HG03575 (cell line): Measurements from ENCODE around the gene SLC18A2.

ENCODE experiments used
- ATAC-seq: cut with Tn5 transposase; IDR thresholded peaks from one replicate; pipeline ENCODE4 v1.9.1; 2021; ENCODE audit not compliant: unreplicated experiment, insufficient number of reproducible peaks, low FRiP score; ENCODE audit errors: extremely low read depth

The SLC18A2 gene

DNA sequence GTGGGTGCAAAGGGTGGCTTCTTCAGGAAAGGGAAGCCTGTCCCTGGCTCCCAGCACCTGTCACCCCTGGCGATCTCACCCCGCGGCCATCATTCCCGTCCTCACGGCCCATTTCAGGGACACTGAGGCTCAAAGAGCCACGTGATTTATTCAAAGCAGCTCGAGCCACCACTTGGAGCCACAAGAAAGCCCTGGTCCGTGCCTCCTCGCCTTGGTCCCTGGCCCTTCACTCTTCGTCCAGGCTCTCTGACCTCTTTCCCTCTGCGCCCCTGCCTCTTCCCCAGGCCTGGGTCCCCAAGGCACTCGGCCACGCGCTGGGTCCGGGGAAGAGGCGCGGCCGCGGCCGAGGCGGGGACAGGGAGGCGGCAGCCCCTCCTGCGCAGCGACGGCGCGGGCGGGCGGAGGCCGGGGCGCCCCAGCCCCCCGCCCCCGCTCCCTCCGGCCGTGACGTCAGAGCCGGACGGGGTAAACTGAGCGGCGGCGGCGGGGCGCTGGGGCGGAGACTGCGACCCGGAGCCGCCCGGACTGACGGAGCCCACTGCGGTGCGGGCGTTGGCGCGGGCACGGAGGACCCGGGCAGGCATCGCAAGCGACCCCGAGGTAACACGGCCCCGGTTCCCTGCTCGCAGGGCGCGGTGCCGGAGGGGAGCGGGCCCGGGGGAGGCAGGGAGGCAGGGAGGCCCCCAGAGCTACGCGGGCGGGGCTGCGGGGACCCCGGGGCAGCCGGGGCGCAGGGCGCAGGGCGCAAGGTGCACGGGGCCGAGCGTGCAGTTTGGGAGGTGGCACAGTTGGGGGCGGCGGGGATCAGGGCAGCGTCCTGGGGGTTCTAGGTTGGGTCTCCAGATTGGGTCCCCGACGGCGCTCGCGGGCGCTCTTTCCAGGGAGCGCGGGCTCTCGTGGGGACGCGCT is at the start of gene SLC18A2:
Gene SLC18A2, plus strand, starts transcription at position 494 of the 909 bp plus-strand sequence. CDS start 580 bp downstream, outside the sequence.
- ATAC-seq = no peak

DNA sequence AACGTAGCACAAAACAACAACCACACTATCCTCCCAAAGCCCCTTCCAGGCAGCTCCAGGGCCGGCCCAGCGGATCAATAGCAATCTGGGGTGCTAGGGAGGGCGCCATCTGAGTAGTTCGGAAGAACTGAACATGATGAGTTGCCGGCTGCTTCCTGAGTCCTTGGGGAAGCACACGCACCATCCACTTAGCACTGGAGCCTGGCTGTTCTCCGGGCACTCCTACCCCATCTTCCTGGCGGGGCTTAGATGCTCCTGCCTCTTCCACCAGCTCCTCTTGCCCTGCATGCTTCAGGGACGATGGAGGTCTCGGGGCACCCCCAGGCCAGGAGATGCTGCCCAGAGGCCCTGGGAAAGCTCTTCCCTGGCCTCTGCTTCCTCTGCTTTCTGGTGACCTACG is 43.7 kb upstream of the SLC18A2 start, which contains the start of gene KCNK18:
Gene KCNK18, plus strand, starts transcription at position 301 of the 400 bp plus-strand sequence. Its CDS starts 0 bp downstream, at position 301.
- ATAC-seq = no peak

DNA sequence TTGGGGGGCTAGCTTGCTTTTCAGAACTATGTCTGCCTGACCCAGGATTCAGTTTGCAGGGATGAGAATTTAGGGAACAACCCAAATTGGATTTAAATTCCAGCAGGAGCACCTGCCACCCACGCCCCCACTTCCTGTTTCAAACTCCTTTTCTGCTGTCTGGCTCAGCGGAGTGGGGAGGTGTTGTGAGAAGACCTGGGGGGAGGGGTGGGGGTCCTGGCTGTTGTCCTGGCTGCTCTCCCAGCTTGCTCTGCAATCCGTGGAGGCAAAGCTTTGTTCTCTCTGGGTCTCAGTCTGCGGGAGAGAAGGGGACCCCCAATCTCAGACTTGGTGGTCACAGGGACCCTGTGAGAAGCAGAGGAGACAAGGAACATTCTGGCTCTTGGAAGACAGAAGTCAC is 42.8 kb upstream of the SLC18A2 start:
- ATAC-seq = no peak

DNA sequence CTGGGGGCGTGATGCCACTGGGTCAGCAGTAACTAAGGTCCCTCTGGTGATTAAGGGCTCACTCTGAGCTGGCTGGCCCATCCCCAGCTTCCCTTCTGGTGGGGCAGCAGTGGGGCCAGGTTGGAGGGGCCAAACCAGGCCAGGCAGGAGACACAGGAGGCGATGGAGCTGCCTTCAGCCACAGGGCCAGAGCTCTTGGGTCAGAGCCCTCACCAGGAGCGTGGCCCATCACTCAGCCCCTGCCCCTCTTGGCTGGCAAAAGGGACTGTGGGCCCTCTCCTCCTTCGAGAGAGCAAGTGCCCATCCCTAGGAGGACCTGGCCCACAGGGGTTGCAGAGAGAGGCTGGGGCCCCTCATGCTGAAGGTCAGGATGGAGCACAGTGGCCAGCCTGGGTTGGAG is 39.1 kb upstream of the SLC18A2 start:
- no peak for ATAC-seq

DNA sequence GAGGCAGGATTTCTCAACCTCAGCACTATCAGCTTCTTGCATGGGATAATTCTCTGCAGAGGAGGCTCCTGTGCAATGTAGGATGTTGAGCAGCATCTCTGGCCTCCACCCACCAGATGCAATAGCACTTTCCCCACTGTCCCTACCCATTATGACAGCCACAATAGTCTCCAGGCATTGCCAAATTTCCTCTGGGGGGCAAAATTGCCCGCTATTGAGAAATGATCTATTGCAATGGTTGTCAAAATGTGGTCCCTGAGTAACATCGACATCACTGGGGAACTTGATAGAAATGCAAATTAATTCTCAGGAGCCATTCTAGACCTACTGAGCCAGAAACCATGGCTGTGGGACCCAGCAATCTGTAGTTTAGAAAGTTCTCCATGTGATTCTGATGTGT is 36.6 kb upstream of the SLC18A2 start:
- ATAC-seq = no peak

DNA sequence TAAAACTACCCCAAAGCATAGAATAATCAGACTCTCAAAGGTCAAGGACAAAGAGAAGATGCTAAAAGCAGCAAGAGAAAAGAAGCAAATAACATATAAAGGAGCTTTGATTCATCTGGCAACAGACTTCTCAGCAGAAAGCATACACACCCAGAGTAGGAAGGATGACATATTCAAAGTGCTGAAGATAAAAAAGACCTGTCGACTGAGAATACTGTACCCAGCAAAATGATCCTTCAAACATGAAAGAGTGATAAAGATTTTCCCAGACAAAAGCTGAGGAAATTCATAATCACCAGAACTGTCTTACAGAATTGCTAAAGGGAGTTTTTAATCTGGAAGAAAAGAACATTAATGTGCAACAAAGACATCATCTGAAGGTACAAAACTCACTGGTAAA is 28.7 kb upstream of the SLC18A2 start:
- no peak for ATAC-seq

DNA sequence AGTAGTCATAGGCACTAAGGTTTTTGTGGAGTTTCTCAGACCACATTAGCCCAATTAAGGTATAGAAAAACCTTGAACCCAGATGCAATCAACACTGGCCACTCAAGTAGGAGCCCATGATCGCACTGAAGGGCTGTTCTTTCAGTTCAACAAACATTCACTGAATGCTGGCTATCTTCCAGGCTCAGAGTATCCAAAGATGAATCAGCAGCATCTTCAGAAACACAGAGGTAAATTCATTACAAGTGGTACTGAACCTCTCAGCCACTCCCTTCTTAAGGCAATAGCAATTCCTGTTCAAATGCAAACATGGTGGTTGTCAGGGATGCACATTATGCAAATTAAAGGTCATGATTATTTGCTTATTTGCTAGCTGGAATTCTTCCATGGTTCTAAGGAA is 26.5 kb upstream of the SLC18A2 start:
- no peak for ATAC-seq

DNA sequence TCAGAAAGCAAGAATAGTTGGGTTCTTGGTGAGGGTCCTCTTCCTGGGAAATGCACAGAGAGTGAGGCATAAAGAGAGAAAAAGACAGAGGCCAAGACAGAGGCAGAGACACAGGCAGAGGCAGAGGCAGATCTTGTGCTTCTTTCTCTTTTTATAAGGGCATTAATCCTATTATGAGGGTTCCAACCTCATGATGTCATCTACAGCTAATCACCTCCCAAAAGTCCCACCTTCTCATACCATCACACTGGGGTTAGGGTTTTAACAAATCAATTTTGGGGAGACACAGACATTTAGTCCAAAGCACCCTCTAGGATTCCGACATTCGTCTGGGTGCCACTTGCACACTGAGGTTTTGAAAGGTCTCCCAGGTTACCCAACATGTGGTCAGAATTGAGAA is 25.8 kb upstream of the SLC18A2 start:
- no peak for ATAC-seq

DNA sequence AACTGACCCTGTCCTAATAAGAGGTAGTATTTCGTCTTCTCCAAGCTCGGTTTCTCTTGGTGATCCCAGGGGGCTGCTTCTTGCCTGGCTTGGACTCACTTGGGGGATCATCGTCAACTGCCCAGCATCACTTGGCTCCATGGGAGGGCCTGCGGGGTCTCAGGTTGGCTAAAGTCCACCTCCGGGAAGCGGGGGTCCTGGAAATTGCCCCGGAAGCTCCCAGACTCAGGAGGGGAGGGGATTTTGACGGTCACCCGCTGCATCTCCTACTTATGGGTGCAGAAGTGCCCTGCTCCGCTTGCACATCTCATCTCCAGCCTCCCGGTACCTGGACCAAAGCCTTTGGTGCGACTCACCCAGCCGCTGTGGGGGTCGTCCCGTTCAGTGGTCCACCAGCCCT is 24.9 kb upstream of the SLC18A2 start:
- no peak for ATAC-seq

DNA sequence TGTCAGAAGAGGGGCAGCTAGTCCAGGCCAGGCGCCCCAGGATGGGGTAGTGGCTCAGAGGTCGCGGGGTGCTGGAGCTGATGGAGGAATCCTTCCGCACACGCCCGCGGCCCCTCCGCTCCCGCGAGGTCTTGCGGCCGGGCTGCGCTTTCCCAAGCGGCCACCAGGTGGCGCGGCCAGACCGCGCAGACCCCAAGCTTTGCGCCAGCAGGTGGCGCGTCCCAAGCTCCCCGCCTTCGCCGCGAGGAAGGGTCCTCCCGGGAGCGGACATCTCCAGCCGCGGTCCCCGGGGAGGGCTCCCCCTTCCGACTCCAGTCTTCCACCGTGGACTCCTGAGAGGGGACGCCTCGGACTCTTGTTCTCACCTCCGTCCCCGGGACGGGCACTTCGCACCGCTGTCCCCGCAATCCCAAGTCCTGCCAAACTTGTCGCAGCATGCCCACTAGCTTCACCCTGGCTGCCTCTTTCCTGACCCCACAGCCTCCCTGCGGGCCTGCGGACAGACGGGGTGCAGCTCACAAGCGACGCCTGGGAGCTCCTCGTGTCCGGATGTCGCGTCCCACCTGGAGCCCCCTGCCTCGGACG is 24.2 kb upstream of the SLC18A2 start:
- ATAC-seq = no peak

DNA sequence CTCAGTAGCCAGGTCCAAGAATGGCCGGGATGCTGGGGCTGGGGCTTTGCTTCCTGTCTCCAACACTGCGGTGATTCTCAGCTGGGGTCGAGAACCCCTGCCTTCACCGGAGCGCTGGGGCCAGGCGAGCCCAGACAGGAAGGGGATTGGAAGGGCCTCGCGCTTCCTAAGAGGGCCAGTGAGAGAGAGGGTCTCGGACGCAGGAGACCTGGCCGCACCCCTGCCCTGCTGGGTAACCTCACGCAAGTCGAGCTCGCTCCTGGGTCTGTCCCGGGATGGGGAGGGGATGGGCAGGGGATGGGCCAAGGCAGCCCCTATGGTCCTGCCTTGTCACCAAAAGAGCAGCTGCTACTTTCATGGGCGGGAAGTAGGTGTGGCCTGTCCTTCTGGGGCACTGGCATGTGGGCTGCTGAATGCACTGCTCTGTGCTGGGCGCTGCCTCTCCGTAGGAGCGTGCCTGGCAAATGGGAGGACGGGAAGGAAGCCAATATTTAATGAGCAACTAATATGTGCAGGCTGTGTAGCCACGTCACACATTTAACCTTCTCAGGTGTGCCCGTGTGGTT is 23.6 kb upstream of the SLC18A2 start:
- no peak for ATAC-seq

DNA sequence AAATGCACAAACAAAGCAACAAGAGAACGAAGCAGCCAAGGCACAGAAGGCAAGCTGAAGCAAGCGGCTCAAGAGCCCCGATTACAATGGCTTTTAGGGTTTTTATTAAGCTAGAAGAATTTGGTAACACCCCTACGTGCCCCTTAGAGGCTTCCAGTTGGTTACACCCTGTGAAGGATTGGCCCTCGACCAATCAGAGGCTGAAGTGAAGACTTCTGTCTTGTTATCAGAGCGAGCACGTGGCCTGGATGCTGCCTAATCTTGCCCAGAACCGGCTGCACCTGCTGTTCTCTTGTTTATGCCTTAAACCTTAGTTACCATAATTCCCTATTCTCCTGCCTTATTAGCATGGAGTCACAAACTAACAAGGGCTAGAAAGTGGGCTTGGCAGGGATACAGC is 22.3 kb upstream of the SLC18A2 start:
- no peak for ATAC-seq

DNA sequence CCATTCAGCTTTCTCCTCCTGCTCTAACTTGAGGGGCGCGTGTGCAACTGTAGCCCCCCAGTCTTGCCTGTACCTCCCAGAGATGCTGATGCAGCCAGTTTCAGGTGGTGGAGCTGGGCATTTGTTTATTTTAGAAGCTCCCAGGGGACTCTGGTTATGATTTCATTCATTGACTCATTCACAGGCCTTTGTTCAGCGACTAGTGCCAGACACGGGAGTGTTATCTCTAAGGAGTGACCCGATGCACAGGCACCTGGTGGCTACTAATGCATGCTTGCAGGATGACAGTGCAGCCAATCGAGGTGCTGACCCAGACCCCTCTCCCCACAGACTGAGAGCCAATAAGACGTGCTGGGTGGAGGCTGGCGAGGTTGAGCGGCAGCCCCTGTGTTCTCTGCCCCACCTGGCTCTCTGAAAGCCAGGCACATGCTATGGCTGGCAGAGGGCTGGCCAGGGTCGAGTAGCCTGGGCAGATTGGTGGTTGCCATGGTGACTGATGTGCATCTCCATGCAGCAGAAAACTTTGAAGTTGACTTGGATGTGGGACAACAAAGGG is 19.7 kb upstream of the SLC18A2 start:
- ATAC-seq = no peak

DNA sequence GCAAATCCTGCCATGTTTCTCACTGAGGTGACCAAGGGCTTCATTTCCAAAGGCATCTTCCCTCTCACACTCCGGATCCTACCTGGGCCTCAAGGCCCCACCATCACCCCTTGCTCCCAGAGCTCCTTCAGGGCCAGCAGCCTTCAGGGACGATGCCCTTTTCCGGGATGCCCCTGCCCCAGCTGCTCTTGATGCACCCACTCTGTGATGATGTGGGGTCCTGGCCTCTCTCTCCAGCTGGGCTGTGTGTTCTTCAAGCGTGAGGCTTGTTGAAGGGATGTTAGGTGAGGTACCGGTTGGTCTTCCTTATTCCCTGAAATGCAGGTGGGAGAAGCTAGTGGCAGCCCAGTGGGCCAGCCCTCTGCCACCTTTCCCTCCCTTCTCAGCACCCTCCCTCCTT is 18.4 kb upstream of the SLC18A2 start:
- no peak for ATAC-seq

DNA sequence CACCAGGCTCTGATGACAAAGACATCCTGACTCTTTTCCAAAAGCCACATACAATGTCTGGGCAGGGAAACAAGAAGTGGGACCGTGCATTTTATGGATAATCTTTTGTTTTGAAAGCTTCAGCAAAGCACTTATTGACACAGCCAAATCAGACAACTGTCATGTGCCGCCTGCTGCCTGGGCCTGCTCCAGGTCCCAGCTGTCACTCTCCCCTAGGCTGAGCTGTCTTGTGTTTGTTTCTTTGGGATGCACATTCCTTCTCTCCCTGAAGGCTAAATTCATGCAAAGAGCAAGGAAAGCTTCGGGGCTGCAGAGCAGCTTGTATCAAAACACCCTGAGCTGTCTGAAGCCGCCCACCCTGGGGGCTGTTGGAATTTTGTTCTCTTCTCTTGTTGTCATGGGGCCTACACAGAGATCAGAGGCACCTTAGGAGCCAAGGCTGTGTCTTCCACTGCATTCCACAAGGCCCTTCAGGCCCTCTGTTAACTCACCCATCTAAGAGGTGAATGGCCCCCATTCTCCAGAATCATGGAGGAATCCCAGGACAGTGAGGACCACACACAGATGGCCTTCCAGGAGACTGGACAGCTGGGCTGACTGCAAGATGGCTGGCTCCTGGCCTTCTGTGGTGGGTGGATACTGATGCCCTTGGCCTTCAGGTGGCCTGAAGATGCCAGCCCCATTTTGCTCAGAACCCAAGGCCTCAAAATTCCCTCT is 17.8 kb upstream of the SLC18A2 start:
- ATAC-seq = no peak

DNA sequence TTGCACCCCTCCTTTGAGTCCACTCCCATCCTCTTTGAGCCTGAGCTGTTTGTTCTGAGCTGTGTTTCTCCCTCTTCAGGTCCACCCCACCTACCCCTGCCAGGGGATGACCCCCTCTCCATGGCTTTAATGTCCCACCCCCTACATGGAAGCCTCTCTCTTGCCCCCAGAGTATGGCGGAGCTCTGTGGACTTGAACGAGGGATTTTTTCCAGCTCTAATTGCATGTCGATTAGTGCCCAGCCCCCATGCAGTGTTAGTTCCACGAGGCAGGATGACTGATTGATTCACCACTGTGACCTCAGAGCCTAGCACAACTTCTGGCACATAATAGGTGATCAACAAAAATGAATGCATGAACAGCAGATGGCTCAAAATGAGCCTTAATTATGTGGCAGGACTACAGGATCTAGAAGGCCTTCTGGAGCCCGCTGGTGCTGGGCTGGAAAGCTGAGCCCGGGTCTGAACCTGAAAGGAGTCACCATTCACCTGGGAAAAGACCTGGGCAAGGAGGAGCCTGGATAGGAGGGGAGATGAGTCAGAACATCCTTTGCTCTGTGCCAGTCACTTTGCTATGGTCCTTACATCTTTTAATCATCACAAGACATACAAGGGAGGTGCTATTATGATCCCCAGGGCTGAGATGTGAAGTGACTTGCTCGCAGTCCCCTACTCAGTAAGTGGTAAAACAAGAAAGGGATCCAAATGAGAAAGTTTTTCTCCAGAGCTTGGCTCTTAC is 17.1 kb upstream of the SLC18A2 start:
- ATAC-seq = no peak

DNA sequence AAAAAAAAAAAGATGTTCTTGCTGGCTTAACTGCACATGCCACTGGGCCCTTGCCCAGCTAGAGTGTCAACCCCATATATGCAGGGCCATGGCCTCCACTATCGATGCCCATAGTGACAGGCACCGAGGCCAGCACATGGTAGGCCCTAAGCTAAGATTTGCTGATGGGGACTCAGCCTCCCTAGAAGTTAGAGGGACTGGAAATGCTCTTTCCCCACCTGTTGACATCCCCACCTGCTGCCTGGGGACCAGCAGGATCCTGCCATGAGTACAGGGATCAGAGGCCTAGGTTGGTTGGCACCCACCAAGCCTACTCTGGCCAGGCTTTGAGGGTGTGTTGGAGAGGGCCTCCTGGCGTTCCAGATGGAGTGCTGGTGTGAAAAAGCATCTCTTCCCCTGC is 16.0 kb upstream of the SLC18A2 start:
- no peak for ATAC-seq

DNA sequence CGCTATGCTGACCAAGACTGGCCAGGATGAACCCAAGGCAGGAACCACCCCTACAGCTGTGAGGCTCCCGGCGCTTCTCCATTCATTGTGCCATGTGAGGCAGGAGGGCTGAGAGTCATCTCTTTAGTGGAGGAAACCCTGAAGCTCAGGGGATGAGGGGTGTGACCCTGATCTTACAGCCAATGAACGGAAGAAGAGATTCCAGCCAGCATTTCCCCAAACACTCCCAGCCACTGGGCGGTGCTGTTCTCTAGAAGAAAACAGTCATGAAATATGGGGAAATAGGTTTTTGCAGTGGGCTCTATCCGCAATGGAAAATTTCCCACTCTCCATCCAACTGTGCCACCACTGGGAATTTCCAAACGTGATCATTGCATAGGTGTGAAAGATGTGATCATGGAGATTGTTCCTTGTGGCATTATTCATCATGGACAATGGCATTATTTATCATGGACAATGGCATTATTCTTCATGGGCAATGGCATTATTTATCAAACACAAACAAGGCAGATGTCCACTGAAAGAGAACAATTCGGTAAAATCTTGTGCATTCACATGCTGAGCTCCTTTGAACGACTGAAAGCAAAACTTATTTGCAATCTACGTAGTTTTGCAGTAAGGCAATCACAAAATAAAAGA is 14.0 kb upstream of the SLC18A2 start:
- no peak for ATAC-seq
